Vagina (tissue), 2 donors: Measurements from ENCODE around the gene LPP.
"Not testable (repeated sequence)": the region's sequence is repeated elsewhere in the genome, so short reads cannot be mapped to it uniquely, and the experiment has no call there.

Experiments used
- POLR2A ChIP-seq, 2 donors: fragments of 450-650 bp; IDR thresholded peaks; one replicate each; pipeline ENCODE4 v1.6.1; 2017; ENCODE audit warnings: antibody characterized with exemption in 2 of 2, mild to moderate bottlenecking in 2 of 2, moderate library complexity in 2 of 2
- POLR2AphosphoS5 ChIP-seq, 2 donors: sonication (generic); formaldehyde crosslinking; IDR thresholded peaks; one replicate each; pipeline ENCODE4 v1.9.0; 2017; ENCODE audit warnings: antibody characterized with exemption in 2 of 2, mild to moderate bottlenecking in 2 of 2, low read depth in 1 of 2; ENCODE audit not compliant: insufficient read depth in 1 of 2
- TF ChIP-seq, protein P1 (sequence below), 3 experiments: fragments of 450-650 bp in 2 of 3; fragments of 200-600 bp in 1 of 3; sonication (generic) in 1 of 3; IDR thresholded peaks; one replicate each; pipeline ENCODE4 v1.5.1; 2017 to 2019; ENCODE audit warnings: antibody characterized with exemption in 3 of 3, mild to moderate bottlenecking in 2 of 3, moderate library complexity in 2 of 3

DNA sequence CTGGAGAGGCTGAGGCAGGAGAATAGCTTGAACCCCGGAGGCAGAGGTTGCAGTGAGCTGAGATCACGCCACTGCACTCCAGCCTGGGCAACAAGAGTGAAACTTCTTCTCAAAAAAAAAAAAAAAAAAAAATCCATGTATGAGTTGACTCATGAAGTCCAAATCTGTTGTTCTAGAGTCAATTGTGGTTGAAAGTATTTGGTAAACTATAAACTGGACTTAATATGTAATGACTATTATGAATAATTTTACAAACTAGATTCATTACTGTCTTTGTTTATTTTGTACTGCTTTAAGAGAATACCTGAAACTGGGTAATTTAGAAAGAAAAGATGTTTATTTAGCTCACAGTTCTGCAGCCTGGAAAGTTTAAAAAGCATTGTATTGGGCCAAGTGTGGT is 22.9 kb upstream of the LPP start:
- TF ChIP-seq POLR2A (IDR thresholded peaks at IDR 0.05); POLR2AphosphoS5 (IDR thresholded peaks at IDR 0.05; ENCODE audit: insufficient read depth in 1 of 2, low read depth in 1 of 2): not testable (repeated sequence)
- TF ChIP-seq, protein P1, sequence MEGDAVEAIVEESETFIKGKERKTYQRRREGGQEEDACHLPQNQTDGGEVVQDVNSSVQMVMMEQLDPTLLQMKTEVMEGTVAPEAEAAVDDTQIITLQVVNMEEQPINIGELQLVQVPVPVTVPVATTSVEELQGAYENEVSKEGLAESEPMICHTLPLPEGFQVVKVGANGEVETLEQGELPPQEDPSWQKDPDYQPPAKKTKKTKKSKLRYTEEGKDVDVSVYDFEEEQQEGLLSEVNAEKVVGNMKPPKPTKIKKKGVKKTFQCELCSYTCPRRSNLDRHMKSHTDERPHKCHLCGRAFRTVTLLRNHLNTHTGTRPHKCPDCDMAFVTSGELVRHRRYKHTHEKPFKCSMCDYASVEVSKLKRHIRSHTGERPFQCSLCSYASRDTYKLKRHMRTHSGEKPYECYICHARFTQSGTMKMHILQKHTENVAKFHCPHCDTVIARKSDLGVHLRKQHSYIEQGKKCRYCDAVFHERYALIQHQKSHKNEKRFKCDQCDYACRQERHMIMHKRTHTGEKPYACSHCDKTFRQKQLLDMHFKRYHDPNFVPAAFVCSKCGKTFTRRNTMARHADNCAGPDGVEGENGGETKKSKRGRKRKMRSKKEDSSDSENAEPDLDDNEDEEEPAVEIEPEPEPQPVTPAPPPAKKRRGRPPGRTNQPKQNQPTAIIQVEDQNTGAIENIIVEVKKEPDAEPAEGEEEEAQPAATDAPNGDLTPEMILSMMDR (IDR thresholded peaks at IDR 0.05): not testable (repeated sequence)
